ENCODE measurements around the gene PPDPF.

- TF ChIP-seq CTCF (conservative IDR thresholded peaks at IDR 0.05) (no peak), EZH2 (IDR thresholded peaks at IDR 0.05; ENCODE audit: low read depth) (no peak)
These were observed 12.8 kb downstream of the PPDPF start for GRCh38 chr20:63533388-63533787.

All from PC-9 (cell line).